Transverse colon (tissue), 4 donors: ENCODE measurements around the gene DDX17. TPM values are rescaled to one million over a fixed set of nuclear protein-coding genes. Genes with fewer than 3 reads are reported as not detected.
"Not testable (repeated sequence)": the region's sequence is repeated elsewhere in the genome, so short reads cannot be mapped to it uniquely, and the experiment has no call there.

Experiments
- DNase-seq: peaks from one replicate; pipeline ENCODE4 v3.0.0-alpha.2; 2019
- H3K27ac ChIP-seq, 4 donors: fragments of 200-600 bp; sonication (generic); 2 replicates each; pipeline ENCODE4 v1.5.1; 2016 to 2018; ENCODE audit warnings: inconsistent platforms in 4 of 4
- H3K27me3 ChIP-seq: fragments of 200-600 bp; sonication (generic); 2 replicates; pipeline ENCODE4 v1.5.1; 2017; ENCODE audit warnings: inconsistent platforms
- H3K36me3 ChIP-seq, 4 donors: fragments of 200-600 bp; sonication (generic); 2 replicates each; pipeline ENCODE4 v1.5.1; 2017 to 2019; ENCODE audit warnings: inconsistent platforms in 4 of 4
- H3K4me1 ChIP-seq, 4 donors: fragments of 200-600 bp; sonication (generic); 2 replicates each; pipeline ENCODE4 v1.5.1; 2017 to 2020; ENCODE audit warnings: inconsistent platforms in 4 of 4
- H3K4me3 ChIP-seq, 4 donors: fragments of 200-600 bp; sonication (generic); 1 replicate in 1 of 4; 2 replicates in 3 of 4; pipeline versions ENCODE4 v1.5.1 to v1.6.1; 2017 to 2019; ENCODE audit warnings: inconsistent platforms in 4 of 4
- H3K9me3 ChIP-seq, 2 donors: fragments of 200-600 bp; sonication (generic); 2 replicates each; pipeline ENCODE4 v1.5.1; 2017 to 2019; ENCODE audit warnings: inconsistent platforms in 2 of 2
- EP300 ChIP-seq: sonication (generic); formaldehyde crosslinking; IDR thresholded peaks from one replicate; pipeline ENCODE4 v1.6.1; 2017; ENCODE audit warnings: antibody characterized with exemption, low read depth
- POLR2A ChIP-seq: fragments of 450-650 bp; IDR thresholded peaks from one replicate; pipeline ENCODE4 v1.6.1; 2016; ENCODE audit warnings: antibody characterized with exemption, mild to moderate bottlenecking, moderate library complexity
- POLR2AphosphoS5 ChIP-seq, 3 donors: sonication (generic); formaldehyde crosslinking; IDR thresholded peaks; one replicate each; pipeline ENCODE4 v1.6.1; 2016; ENCODE audit warnings: antibody characterized with exemption in 3 of 3
- WGBS, 2 donors: methylation state at CpG; one replicate each; pipeline ENCODE4 v1.1.5; 2018; ENCODE audit warnings: low coverage in 1 of 2; 5-methylcytosine and 5-hydroxymethylcytosine counted together
- in situ Hi-C, 4 donors: fragments of 200-750 bp; cut with MboI; loops; one replicate each; pipeline versions ENCODE4 v1.15.0 to v1.15.1; 2017; ENCODE audit warnings: low sequenced_read_pairs in 3 of 4, low pct_ligation_motif_present in 1 of 4, low pct_unique_long_range_greater_than_20kb in 1 of 4
- intact Hi-C: fragments of 100-400 bp; cut with DNase I; formaldehyde crosslinking; loops from one replicate; pipeline ENCODE4 v1.15.1; 2023; ENCODE audit warnings: low total_unique reads
- total RNA-seq, 4 donors: library from RNA; depleted of rRNA; stranded (reverse); fragments of >200 nt; gene quantifications; one replicate each; pipeline ENCODE4 v1.1.0, GENCODE V29; 2016
- TF ChIP-seq, protein P1 (sequence below), 5 experiments: fragments of 200-600 bp in 3 of 5; fragments of 450-650 bp in 2 of 5; sonication (generic) in 3 of 5; IDR thresholded peaks; 1 replicate in 2 of 5; 2 replicates in 3 of 5; pipeline ENCODE4 v1.5.1; 2016 to 2017; ENCODE audit warnings: antibody characterized with exemption in 5 of 5, inconsistent platforms in 3 of 5, mild to moderate bottlenecking in 2 of 5, moderate library complexity in 1 of 5

DDX17 gene
- total RNA-seq, 4 donors from 2014 or later, result 506 to 1,034 (median 728) TPM

GRCh38 chr22:38471237-38471636 is 34.9 kb downstream of the DDX17 start:
- DNase-seq, result no peak
- in situ Hi-C loops, result no loop called here
- 88% methylated on average over 11 of the region's 11 CpGs; no CpG with 5 or more reads in 1 of the 2 donors for WGBS, 2 donors

DNA sequence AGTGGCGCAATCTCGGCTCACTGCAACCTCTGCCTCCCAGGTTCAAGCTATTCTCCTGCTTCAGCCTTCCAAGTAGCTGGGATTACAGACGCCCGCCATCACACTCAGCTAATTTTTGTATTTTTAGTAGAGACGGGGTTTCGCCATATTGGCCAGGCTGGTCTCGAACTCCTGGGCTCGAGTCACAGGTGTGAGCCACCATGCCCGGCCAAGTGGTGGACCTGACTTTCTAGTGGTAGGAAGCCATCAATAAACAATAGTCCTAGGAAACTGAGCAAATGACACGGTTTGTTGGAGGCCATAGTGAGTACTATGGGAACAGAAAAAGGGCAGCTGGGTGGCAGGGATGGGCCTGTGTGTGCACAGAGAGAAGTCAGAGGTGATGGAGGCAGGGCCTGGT is 35.9 kb downstream of the DDX17 start:
- peaks cover 21% of the 10 kb centered on the region for H3K27me3 ChIP-seq
- H3K27ac ChIP-seq, in situ Hi-C loops, intact Hi-C loops, DNase-seq, H3K4me3 ChIP-seq, H3K36me3 ChIP-seq, H3K9me3 ChIP-seq: not testable (repeated sequence)
- 93 to 100% methylated on average over 4 to 10 of the region's 10 CpGs for WGBS, 2 donors
- H3K4me1 ChIP-seq, result peaks cover 0 to 18% (median 14%) of the 10 kb centered on the region in 4 donors

More at GRCh38 chr22:38471237-38471636, 34.9 kb downstream of the DDX17 start:
- Histone ChIP-seq H3K27me3 (peaks cover 13% of the 10 kb centered on the region), H3K4me1 (peaks cover 0 to 18% (median 14%) of the 10 kb centered on the region in 4 donors), H3K9me3 (no peaks in the 10 kb centered on the region), H3K36me3 (no peaks in the 10 kb centered on the region), H3K4me3 (no peak overlapping the region), H3K27ac (no peak overlapping the region)
- no peak for TF ChIP-seq EP300
- no peak for TF ChIP-seq POLR2A
- TF ChIP-seq, protein P1, sequence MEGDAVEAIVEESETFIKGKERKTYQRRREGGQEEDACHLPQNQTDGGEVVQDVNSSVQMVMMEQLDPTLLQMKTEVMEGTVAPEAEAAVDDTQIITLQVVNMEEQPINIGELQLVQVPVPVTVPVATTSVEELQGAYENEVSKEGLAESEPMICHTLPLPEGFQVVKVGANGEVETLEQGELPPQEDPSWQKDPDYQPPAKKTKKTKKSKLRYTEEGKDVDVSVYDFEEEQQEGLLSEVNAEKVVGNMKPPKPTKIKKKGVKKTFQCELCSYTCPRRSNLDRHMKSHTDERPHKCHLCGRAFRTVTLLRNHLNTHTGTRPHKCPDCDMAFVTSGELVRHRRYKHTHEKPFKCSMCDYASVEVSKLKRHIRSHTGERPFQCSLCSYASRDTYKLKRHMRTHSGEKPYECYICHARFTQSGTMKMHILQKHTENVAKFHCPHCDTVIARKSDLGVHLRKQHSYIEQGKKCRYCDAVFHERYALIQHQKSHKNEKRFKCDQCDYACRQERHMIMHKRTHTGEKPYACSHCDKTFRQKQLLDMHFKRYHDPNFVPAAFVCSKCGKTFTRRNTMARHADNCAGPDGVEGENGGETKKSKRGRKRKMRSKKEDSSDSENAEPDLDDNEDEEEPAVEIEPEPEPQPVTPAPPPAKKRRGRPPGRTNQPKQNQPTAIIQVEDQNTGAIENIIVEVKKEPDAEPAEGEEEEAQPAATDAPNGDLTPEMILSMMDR (IDR thresholded peaks at IDR 0.05), result no peak
- TF ChIP-seq POLR2AphosphoS5 (IDR thresholded peaks at IDR 0.05), result no peak
- intact Hi-C loops, result no loop called here

GRCh38 chr22:38469306-38469781 is 36.8 kb downstream of the DDX17 start:
- no peaks in the 10 kb centered on the region for H3K9me3 ChIP-seq
- no peak overlapping the region for H3K4me3 ChIP-seq
- no peak for TF ChIP-seq EP300
- TF ChIP-seq POLR2A, result no peak
- TF ChIP-seq POLR2AphosphoS5 (IDR thresholded peaks at IDR 0.05), result no peak
- TF ChIP-seq, protein P1 (IDR thresholded peaks at IDR 0.05), result no peak
- no peak for DNase-seq
- in situ Hi-C loops (no loop called here), intact Hi-C loops (no loop called here)
- peaks cover 22% of the 10 kb centered on the region for H3K27me3 ChIP-seq
- H3K4me1 ChIP-seq, result peaks cover 0 to 18% (median 14%) of the 10 kb centered on the region in 4 donors
- no peak overlapping the region for H3K27ac ChIP-seq
- WGBS, 2 donors, result 94 to 95% methylated on average over 3 to 6 of the region's 6 CpGs
- no peaks in the 10 kb centered on the region for H3K36me3 ChIP-seq

DNA sequence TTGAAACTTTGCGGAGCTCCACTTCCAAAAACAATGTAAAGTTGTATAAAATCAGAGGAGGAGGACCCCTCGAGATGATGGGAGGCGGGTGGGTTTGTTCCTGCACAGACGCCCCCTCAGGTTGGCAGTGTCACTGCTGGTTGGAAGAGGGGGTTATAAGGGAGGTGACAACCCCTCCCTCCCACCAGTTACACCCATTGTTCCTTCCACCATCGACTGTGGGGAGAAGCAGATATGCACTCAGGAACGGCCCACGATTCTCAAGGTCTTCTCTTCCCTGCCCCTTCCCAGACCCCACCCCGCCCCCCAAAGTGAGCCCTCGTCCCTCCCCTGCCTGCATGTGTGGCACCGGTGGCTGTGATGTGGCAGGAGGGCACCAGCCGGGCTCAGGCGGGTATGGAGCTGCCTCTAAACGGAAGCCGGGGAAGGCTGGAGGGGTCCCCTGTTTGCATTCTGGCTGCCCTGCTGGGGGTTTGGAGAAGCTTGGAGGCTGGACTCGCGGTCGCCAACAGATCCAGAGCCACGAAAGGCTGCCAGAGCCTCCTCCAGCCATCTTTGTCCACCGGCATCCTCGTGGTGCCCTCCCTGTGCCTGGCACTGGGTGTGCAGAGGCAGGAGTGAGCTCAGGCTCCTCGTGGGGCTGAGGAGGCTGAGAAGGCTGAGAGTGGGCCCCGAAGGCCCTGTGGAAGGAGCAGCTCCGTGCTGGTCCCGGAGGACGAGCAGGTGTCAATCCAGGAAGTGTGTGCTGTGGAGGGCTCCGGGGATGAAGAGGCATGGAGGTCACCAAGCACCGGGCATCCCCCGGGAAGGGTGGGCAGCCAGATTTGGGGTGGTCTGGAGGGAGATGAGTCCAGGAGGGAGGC is 37.4 kb downstream of the DDX17 start:
- Histone ChIP-seq H3K9me3 (no peaks in the 10 kb centered on the region), H3K27ac (peak overlapping the region in 3 of 4 donors; percentile 45 to 66 (median 62)), H3K27me3 (peaks cover 29% of the 10 kb centered on the region), H3K4me3 (peak overlapping the region; percentile 28 to 60 (median 49)), H3K4me1 (peaks cover 0 to 18% (median 14%) of the 10 kb centered on the region in 4 donors), H3K36me3 (no peaks in the 10 kb centered on the region)
- 66% methylated on average over 24 of the region's 28 CpGs; no CpG with 5 or more reads in 1 of the 2 donors for WGBS, 2 donors
- DNase-seq, result no peak
- in situ Hi-C loops (no loop called here), intact Hi-C loops (no loop called here)
- TF ChIP-seq POLR2AphosphoS5 (IDR thresholded peaks at IDR 0.05), result no peak
- TF ChIP-seq, protein P1 (IDR thresholded peaks at IDR 0.05), result peak in 3 of 5 experiments; percentile 12 to 26 (median 18)
- no peak for TF ChIP-seq POLR2A
